GM18505 (cell line): ENCODE results near the gene FER1L5.

ENCODE experiments used
- ATAC-seq: cut with Tn5 transposase; IDR thresholded peaks from one replicate; pipeline ENCODE4 v1.9.1; 2021; ENCODE audit not compliant: unreplicated experiment
- POLR2A ChIP-seq: IDR thresholded peaks from 4 replicates; pipeline ENCODE4 v1.6.1; 2011; ENCODE audit warnings: borderline replicate concordance; ENCODE audit not compliant: insufficient read depth, insufficient read length; ENCODE audit errors: extremely low read depth

Gene FER1L5

GRCh38 chr2:96642564-96643360 lies at the start of gene FER1L5:
TSS of gene FER1L5 (plus strand) at chr2:96642764. CDS start at chr2:96642837, 73 bp downstream.
- no peak for ATAC-seq
- no peak for TF ChIP-seq POLR2A

DNA sequence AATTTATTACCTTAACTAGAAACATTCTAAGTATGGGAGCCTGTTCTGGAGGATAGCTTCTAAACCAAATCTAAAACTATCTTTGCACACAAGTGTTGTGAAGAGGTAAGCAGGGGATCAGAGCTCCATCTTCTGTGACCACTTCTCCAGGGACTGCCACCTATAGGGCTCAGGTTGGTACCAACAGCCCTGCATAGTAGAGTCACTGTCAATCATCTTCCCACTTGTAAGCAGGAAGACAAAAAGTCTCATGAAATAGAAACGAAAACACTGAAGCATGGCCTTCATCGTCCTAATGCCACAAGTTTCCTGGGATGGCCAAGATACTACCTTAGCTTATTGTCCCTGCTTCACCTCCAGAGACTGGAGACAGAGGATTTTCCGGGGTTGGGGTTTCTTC lies 48.3 kb upstream of the FER1L5 start:
- TF ChIP-seq POLR2A, result no peak
- no peak for ATAC-seq

GRCh38 chr2:96594691-96595152 lies 47.8 kb upstream of the FER1L5 start:
- TF ChIP-seq POLR2A, result no peak
- ATAC-seq, result no peak

DNA sequence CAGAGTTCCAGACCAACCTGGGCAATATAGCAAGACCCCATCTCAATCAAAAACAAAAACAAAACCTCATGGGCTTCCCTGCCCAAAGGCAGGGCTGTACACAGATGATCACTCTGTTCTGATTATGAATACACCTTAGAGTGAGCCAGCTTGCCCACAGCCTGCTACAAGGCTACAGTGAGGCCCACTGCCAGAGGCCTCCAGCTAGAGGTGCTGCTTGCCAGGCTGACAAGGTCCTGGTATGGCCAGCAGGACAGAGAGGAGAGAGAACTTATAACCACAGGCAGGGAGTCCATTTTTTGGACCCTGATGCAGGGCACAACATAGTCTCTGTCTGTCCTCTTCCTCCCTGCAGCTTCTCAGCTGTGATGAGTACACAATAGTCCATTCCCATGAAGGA lies 46.0 kb upstream of the FER1L5 start:
- ATAC-seq, result no peak
- no peak for TF ChIP-seq POLR2A

- no peak for ATAC-seq
- TF ChIP-seq POLR2A, result no peak
Observed at GRCh38 chr2:96599941-96600340, 42.6 kb upstream of the FER1L5 start.

- no peak for ATAC-seq
- no peak for TF ChIP-seq POLR2A
Observed at GRCh38 chr2:96601382-96602292, 40.9 kb upstream of the FER1L5 start.

DNA sequence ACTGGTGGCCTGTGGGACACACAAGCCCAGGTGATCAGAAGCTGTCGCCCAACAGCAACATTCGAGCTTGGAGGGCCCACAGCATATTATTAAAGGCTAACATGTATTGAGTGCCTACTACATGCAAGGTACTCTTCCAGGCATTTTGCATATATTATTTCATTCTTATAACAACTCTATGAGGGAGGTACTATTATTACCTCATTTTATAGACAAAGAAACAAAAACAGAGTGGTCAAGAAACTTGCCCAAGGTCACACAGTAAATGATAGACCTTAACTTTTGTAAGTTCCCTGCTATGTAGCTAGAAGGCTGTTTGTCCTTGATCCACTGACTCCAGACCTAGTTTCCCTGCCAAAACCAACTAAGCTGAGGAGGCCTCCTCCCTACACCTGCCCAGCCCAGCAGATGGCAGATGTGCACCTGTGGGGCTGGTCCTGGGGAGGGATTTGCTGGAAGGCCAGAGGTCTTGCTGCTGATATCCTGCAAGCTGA lies 40.2 kb upstream of the FER1L5 start:
- ATAC-seq, result no peak
- no peak for TF ChIP-seq POLR2A

- no peak for ATAC-seq
- TF ChIP-seq POLR2A, result no peak
Observed at GRCh38 chr2:96604104-96604503, 38.5 kb upstream of the FER1L5 start.

DNA sequence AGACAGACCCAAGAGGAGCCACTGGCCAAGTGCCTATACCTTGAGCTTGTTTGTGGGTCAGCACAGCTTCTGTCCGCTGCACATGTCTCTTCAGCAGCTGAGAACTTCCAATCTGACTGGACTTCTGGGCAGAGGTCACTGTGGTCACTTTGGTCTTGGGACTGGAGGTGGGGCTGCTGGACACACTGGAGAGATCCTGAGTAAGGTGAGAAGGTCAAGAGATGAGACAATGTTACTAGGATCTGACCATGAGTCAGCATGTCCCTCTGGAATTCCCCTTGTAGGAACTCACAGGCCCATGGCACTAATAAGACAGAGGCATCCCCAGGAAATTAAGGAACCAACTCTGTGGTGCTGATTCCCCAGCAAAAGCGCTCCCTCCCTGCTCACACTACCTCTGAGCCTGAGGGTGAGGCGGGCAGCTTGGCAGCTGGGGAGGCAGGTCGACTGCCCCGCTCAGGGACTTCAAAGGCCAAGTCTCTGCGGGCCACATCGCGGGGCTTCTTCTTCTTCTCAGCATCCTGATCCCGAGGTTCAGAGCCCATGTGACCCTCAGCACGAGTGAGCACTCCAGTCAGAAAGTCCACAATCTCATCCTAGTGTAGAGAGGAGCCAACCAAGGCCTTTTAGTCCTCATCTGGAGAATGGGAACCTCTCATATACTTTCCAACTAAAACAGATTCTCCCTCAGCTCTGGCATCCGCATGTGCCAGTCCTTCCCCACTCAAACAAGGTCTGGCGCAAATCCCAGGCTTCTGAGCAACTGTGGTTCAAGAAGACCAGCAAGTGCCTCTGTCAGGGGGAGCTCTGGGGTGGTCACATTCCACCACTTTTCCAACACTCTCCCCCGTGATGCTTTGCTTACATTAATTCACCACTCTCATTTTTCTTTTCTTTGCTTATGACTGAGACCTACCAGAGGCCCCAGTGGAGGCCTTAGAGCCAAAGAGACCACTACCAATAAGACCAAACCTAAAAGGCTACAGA lies 33.8 kb upstream of the FER1L5 start:
- TF ChIP-seq POLR2A, result no peak
- no peak for ATAC-seq

DNA sequence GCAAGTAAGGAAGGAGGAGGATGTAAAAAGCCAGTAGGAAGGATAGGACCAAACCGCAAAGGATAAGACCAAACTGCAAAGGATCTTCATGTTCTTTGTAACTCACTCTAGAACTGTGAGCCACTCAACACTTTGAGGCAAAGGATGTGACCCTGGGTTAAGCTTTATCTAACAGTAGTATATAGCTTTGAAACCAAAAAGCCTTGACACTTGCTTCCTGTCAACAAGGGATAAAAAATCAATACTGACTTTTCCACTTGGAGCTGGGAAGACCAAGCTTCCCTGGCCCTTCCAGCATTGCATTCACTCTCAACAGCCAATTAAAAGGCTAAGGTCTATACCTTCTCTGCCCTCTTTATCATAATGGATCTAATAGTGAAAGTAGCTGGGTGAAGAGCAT lies 26.4 kb upstream of the FER1L5 start:
- no peak for ATAC-seq

DNA sequence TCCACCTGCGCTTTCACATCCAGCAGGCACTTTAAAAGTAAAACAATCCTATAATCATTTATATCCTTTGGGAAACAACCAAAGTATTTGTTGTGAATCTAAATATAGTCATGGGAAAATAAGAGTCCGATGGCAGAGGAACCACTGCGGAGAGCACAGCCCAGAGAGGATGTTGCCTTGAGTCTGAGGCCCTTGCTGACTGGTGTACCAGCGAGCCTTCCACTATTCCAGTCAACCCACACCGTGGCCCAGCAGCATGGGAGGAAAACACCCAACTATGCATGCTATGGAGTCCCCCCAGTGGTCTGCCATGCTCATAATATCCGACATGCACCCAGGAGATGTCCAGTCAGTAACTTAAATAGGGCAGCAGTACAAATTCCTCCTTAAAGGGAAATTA lies 26.0 kb upstream of the FER1L5 start:
- ATAC-seq, result no peak
- TF ChIP-seq POLR2A, result no peak

More for the DNA sequence above, 26.4 kb upstream of the FER1L5 start:
- TF ChIP-seq POLR2A, result no peak

GRCh38 chr2:96617012-96617411 lies 25.6 kb upstream of the FER1L5 start:
- TF ChIP-seq POLR2A, result no peak
- no peak for ATAC-seq
